ENCODE results near the gene ADGRV1. TPM values are rescaled to one million over a fixed set of nuclear protein-coding genes. Genes with fewer than 3 reads are reported as not detected.
A peak's percentile ranks its signal among the peaks of the same experiment; 100 is the strongest.

ADGRV1 gene
- total RNA-seq, 1 donor from 2014 or later: 18.2 TPM

DNA sequence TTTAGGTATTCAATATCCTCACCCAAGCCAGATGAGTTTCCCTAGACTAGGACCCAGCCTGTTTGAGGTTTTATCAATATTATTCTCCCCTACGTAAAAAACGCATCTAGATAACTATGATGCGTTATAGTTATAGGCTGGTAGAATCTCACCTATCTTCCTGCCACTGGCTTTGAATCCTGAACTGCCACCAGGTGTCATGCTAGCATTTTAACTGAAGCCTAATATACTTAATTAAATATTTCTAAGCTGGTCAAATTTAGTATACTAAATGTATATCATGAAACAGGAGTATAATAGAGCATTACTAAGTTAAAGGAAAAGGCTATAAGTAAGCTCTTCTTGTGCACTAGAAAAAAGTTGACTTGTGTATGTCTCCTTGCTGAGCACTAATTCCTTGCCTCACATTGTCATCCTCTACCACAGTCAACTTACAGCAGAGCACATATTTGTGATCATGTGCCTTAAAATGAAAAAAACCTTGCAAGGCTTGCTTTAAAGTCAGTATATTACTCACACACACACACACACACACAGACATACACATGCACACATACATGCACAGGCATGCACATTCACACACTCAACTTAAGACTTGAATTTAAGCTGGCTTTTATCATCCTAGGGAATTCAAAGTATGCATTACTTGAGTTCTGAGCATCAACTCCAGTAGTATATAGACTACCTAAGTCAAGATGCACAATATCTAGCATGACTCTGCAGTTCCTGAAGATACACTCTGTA, 303.4 kb downstream of the ADGRV1 start:
- no peaks in the 10 kb centered on the region for H3K4me1 Mint-ChIP-seq (ENCODE audit: low read depth, unreplicated experiment)
- H3K27ac Mint-ChIP-seq (ENCODE audit: unreplicated experiment): peak overlapping the region; percentile 25
- no peaks in the 10 kb centered on the region for H3K9me3 Mint-ChIP-seq (ENCODE audit: unreplicated experiment)
- H3K27me3 Mint-ChIP-seq (ENCODE audit: unreplicated experiment): no peaks in the 10 kb centered on the region
- no peak for DNase-seq
- TF ChIP-seq, protein P1, sequence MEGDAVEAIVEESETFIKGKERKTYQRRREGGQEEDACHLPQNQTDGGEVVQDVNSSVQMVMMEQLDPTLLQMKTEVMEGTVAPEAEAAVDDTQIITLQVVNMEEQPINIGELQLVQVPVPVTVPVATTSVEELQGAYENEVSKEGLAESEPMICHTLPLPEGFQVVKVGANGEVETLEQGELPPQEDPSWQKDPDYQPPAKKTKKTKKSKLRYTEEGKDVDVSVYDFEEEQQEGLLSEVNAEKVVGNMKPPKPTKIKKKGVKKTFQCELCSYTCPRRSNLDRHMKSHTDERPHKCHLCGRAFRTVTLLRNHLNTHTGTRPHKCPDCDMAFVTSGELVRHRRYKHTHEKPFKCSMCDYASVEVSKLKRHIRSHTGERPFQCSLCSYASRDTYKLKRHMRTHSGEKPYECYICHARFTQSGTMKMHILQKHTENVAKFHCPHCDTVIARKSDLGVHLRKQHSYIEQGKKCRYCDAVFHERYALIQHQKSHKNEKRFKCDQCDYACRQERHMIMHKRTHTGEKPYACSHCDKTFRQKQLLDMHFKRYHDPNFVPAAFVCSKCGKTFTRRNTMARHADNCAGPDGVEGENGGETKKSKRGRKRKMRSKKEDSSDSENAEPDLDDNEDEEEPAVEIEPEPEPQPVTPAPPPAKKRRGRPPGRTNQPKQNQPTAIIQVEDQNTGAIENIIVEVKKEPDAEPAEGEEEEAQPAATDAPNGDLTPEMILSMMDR (IDR thresholded peaks at IDR 0.05; ENCODE audit: partially characterized antibody, unreplicated experiment): no peak
- H3K4me3 Mint-ChIP-seq (ENCODE audit: unreplicated experiment): no peak overlapping the region
- H3K36me3 Mint-ChIP-seq (ENCODE audit: unreplicated experiment): no peaks in the 10 kb centered on the region

- H3K4me1 Mint-ChIP-seq (ENCODE audit: low read depth, unreplicated experiment): no peaks in the 10 kb centered on the region
- no peak overlapping the region for H3K27ac Mint-ChIP-seq (ENCODE audit: unreplicated experiment)
- H3K9me3 Mint-ChIP-seq (ENCODE audit: unreplicated experiment): no peaks in the 10 kb centered on the region
- H3K36me3 Mint-ChIP-seq (ENCODE audit: unreplicated experiment): no peaks in the 10 kb centered on the region
- no peak for DNase-seq
- TF ChIP-seq, protein P1 (IDR thresholded peaks at IDR 0.05; ENCODE audit: partially characterized antibody, unreplicated experiment): no peak
- H3K4me3 Mint-ChIP-seq (ENCODE audit: unreplicated experiment): no peak overlapping the region
- H3K27me3 Mint-ChIP-seq (ENCODE audit: unreplicated experiment): no peaks in the 10 kb centered on the region
Measured at GRCh38 chr5:90865180-90865579, 306.6 kb downstream of the ADGRV1 start.

DNA sequence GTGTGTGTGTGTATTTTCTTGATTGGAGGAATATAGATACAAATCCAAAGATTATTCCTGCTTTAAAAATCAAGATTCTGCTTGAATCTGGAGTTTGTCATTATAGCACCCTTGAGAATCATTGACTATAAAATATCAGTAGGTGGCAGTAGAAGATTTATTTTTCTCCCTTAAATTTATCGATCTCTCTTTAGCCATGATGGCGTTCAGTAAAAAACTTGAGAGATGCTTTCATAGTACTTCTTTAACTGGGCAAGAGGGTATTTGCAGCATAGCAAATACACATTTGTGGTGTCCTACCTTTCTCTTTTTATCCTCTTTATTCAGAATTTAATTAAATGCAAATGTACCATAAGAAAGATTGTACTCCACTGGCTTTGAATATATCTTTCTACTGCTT, 307.7 kb downstream of the ADGRV1 start:
- no peaks in the 10 kb centered on the region for H3K27me3 Mint-ChIP-seq (ENCODE audit: unreplicated experiment)
- H3K9me3 Mint-ChIP-seq (ENCODE audit: unreplicated experiment): no peaks in the 10 kb centered on the region
- no peak overlapping the region for H3K27ac Mint-ChIP-seq (ENCODE audit: unreplicated experiment)
- no peak overlapping the region for H3K4me3 Mint-ChIP-seq (ENCODE audit: unreplicated experiment)
- no peaks in the 10 kb centered on the region for H3K4me1 Mint-ChIP-seq (ENCODE audit: low read depth, unreplicated experiment)
- TF ChIP-seq, protein P1 (IDR thresholded peaks at IDR 0.05; ENCODE audit: partially characterized antibody, unreplicated experiment): peak; percentile 52
- H3K36me3 Mint-ChIP-seq (ENCODE audit: unreplicated experiment): no peaks in the 10 kb centered on the region
- no peak for DNase-seq

- H3K9me3 Mint-ChIP-seq (ENCODE audit: unreplicated experiment): no peaks in the 10 kb centered on the region
- no peaks in the 10 kb centered on the region for H3K36me3 Mint-ChIP-seq (ENCODE audit: unreplicated experiment)
- H3K27me3 Mint-ChIP-seq (ENCODE audit: unreplicated experiment): no peaks in the 10 kb centered on the region
- H3K27ac Mint-ChIP-seq (ENCODE audit: unreplicated experiment): no peak overlapping the region
- DNase-seq: no peak
- TF ChIP-seq, protein P1 (IDR thresholded peaks at IDR 0.05; ENCODE audit: partially characterized antibody, unreplicated experiment): no peak
- H3K4me1 Mint-ChIP-seq (ENCODE audit: low read depth, unreplicated experiment): peaks cover 3% of the 10 kb centered on the region
- H3K4me3 Mint-ChIP-seq (ENCODE audit: unreplicated experiment): no peak overlapping the region
Measured at GRCh38 chr5:90866915-90867731, 308.5 kb downstream of the ADGRV1 start.

DNA sequence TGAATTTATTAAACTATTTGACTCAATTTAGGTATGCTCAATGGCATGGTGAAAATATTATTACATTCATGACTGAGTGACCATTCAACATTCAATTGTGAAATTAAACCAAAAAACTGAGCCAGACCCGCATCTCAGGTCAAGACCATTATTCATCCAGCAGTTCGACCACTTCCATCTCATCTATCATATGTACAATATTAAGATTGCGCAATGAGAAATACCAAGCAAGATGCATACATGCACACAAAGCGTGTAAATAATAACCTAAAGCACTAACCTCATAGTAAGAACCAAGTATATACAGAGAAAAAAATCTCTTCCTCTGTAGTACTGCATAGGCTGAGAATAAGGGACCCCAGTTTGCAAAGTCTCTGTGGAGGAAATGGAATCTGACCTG, 310.2 kb downstream of the ADGRV1 start:
- no peak for DNase-seq
- H3K9me3 Mint-ChIP-seq (ENCODE audit: unreplicated experiment): no peaks in the 10 kb centered on the region
- H3K36me3 Mint-ChIP-seq (ENCODE audit: unreplicated experiment): no peaks in the 10 kb centered on the region
- H3K27me3 Mint-ChIP-seq (ENCODE audit: unreplicated experiment): no peaks in the 10 kb centered on the region
- no peak overlapping the region for H3K27ac Mint-ChIP-seq (ENCODE audit: unreplicated experiment)
- TF ChIP-seq, protein P1 (IDR thresholded peaks at IDR 0.05; ENCODE audit: partially characterized antibody, unreplicated experiment): no peak
- H3K4me1 Mint-ChIP-seq (ENCODE audit: low read depth, unreplicated experiment): peaks cover 3% of the 10 kb centered on the region
- H3K4me3 Mint-ChIP-seq (ENCODE audit: unreplicated experiment): no peak overlapping the region

Measured in glutamatergic neuron (in vitro differentiated cells).